ENCODE results near the gene ZNF526. TPM values are rescaled to one million over a fixed set of nuclear protein-coding genes. Genes with fewer than 3 reads are reported as not detected.

Gene ZNF526
- polyA plus RNA-seq, 3 donors = 0.96 to 3.4 (median 1.3) TPM

- peak overlapping the region; percentile 76 to 100 for H3K27ac ChIP-seq (ENCODE audit: low read depth in 1 of 2, low read length in 2 of 2)
- no peaks in the 10 kb centered on the region for H4K20me1 ChIP-seq (ENCODE audit: insufficient read depth, low read length)
- H3K36me3 Mint-ChIP-seq = peaks cover 41 to 50% of the 10 kb centered on the region in 2 donors
- peak overlapping the region; percentile 69 to 93 (median 91) for H3K27ac Mint-ChIP-seq
- H2AFZ ChIP-seq (ENCODE audit: insufficient read depth, low read depth, low read length, poor library complexity, severe bottlenecking) = no peak overlapping the region
- H3K36me3 ChIP-seq (replicated peaks in 1 of 2; ENCODE audit: control insufficient read depth in 1 of 2, insufficient read depth in 2 of 2, low read length in 2 of 2) = peaks cover 8 to 26% of the 10 kb centered on the region in 2 donors
- H3K4me1 Mint-ChIP-seq = peaks cover 72% of the 10 kb centered on the region
- TF ChIP-seq, protein P1, sequence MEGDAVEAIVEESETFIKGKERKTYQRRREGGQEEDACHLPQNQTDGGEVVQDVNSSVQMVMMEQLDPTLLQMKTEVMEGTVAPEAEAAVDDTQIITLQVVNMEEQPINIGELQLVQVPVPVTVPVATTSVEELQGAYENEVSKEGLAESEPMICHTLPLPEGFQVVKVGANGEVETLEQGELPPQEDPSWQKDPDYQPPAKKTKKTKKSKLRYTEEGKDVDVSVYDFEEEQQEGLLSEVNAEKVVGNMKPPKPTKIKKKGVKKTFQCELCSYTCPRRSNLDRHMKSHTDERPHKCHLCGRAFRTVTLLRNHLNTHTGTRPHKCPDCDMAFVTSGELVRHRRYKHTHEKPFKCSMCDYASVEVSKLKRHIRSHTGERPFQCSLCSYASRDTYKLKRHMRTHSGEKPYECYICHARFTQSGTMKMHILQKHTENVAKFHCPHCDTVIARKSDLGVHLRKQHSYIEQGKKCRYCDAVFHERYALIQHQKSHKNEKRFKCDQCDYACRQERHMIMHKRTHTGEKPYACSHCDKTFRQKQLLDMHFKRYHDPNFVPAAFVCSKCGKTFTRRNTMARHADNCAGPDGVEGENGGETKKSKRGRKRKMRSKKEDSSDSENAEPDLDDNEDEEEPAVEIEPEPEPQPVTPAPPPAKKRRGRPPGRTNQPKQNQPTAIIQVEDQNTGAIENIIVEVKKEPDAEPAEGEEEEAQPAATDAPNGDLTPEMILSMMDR (IDR thresholded peaks at IDR 0.05) = no peak
- H3K4me3 ChIP-seq (replicated peaks in 1 of 3; ENCODE audit: low read depth in 2 of 3, low read length in 3 of 3) = peak overlapping the region in 1 of 3 experiments; percentile 57
- no peak overlapping the region for H3K4me3 Mint-ChIP-seq
- peaks cover 68 to 69% of the 10 kb centered on the region in 2 donors for H3K4me1 ChIP-seq (ENCODE audit: control insufficient read depth in 1 of 2, insufficient read depth in 2 of 2, low read length in 2 of 2)
- peaks cover under 1 to 6% (median 4%) of the 10 kb centered on the region in 3 donors for H3K27me3 Mint-ChIP-seq (ENCODE audit: low read depth in 3 of 3)
- H3K9ac ChIP-seq (ENCODE audit: insufficient read depth, low read length, poor library complexity, severe bottlenecking) = no peak overlapping the region
- no peak for DNase-seq
- 86% methylated on average over 45 of the region's 47 CpGs for WGBS (ENCODE audit: insufficient coverage)
- no peaks in the 10 kb centered on the region for H3K27me3 ChIP-seq (ENCODE audit: control insufficient read depth in 2 of 2, insufficient read depth in 2 of 2, low read length in 2 of 2)
- peak overlapping the region; percentile 91 for H3K4me2 ChIP-seq (replicated peaks; ENCODE audit: extremely low read depth, low read length, poor library complexity, severe bottlenecking)
- H3K79me2 ChIP-seq (ENCODE audit: insufficient read depth, low read length) = peaks cover 33% of the 10 kb centered on the region
- peaks cover 0 to 7% of the 10 kb centered on the region in 2 donors for H3K9me3 ChIP-seq (replicated peaks in 1 of 2; ENCODE audit: control insufficient read depth in 1 of 2, insufficient read depth in 1 of 2, low read length in 2 of 2)
- H3K9me3 Mint-ChIP-seq = peaks cover 3 to 18% (median 12%) of the 10 kb centered on the region in 7 donors
- intact Hi-C loops (cut with micrococcal nuclease) = loop anchor here (5.0 to 10.0 kb wide), 2 partner anchors 64 to 88 kb away; partner anchors contain the start of gene POU2F2 (in 1 of the 2)
These were observed 23.8 kb upstream of the ZNF526 start for GRCh38 chr19:42196011-42197001.

DNA sequence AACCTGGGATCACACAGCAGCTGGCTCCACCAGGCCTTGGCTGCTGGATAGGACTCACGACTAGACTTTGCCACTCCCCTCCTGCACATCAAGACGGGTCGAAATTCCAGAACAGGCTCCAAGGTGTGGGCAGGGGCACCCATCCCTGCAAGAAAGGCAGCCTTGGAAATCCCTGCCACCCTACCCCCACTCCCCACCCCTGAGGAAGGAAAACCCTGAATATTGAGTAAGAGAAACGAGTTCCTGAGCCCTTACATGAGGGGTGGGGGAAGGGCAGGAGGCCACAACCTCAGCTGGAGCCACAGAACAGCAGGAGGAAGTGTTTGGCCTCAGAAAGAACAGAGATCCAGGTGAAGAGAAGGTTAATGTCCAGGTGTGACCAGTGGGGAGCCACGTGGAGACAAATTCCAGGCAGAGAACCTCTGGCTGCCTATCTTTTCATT lies 22.7 kb upstream of the ZNF526 start:
- intact Hi-C loops (cut with micrococcal nuclease) = loop anchor here (5.0 to 10.0 kb wide), 2 partner anchors 65 to 87 kb away; partner anchors contain the start of gene POU2F2 (in 1 of the 2)
- peak overlapping the region; percentile 76 to 100 for H3K27ac ChIP-seq (ENCODE audit: low read depth in 1 of 2, low read length in 2 of 2)
- TF ChIP-seq, protein P1 (IDR thresholded peaks at IDR 0.05) = no peak
- peak overlapping the region; percentile 91 for H3K4me2 ChIP-seq (replicated peaks; ENCODE audit: extremely low read depth, low read length, poor library complexity, severe bottlenecking)
- no peaks in the 10 kb centered on the region for H3K27me3 ChIP-seq (ENCODE audit: control insufficient read depth in 2 of 2, insufficient read depth in 2 of 2, low read length in 2 of 2)
- Mint-ChIP-seq H3K27me3 (ENCODE audit: low read depth in 3 of 3) (peaks cover 0 to 6% (median 1%) of the 10 kb centered on the region in 3 donors), H3K27ac (peak overlapping the region; percentile 82 to 93 (median 91)), H3K9me3 (peaks cover 3 to 18% (median 12%) of the 10 kb centered on the region in 7 donors), H3K36me3 (peaks cover 42 to 53% of the 10 kb centered on the region in 2 donors), H3K4me1 (peaks cover 72% of the 10 kb centered on the region), H3K4me3 (peak overlapping the region; percentile 59 to 77)
- H3K9ac ChIP-seq (ENCODE audit: insufficient read depth, low read length, poor library complexity, severe bottlenecking) = no peak overlapping the region
- H3K4me3 ChIP-seq (replicated peaks in 1 of 3; ENCODE audit: low read depth in 2 of 3, low read length in 3 of 3) = peak overlapping the region in 1 of 3 experiments; percentile 57
- WGBS (ENCODE audit: insufficient coverage) = 0% methylated on average over 2 of the region's 5 CpGs
- peaks cover 35% of the 10 kb centered on the region for H3K79me2 ChIP-seq (ENCODE audit: insufficient read depth, low read length)
- H3K4me1 ChIP-seq (ENCODE audit: control insufficient read depth in 1 of 2, insufficient read depth in 2 of 2, low read length in 2 of 2) = peaks cover 69 to 70% of the 10 kb centered on the region in 2 donors
- peak in 2 of 3 donors; percentile 47 to 80 for DNase-seq
- H3K9me3 ChIP-seq (replicated peaks in 1 of 2; ENCODE audit: control insufficient read depth in 1 of 2, insufficient read depth in 1 of 2, low read length in 2 of 2) = peaks cover 0 to 7% of the 10 kb centered on the region in 2 donors
- H4K20me1 ChIP-seq (ENCODE audit: insufficient read depth, low read length) = no peaks in the 10 kb centered on the region
- no peak overlapping the region for H2AFZ ChIP-seq (ENCODE audit: insufficient read depth, low read depth, low read length, poor library complexity, severe bottlenecking)
- H3K36me3 ChIP-seq (replicated peaks in 1 of 2; ENCODE audit: control insufficient read depth in 1 of 2, insufficient read depth in 2 of 2, low read length in 2 of 2) = peaks cover 8 to 26% of the 10 kb centered on the region in 2 donors
